ENCODE results near the gene LETM1. TPM values are rescaled to one million over a fixed set of nuclear protein-coding genes. Genes with fewer than 3 reads are reported as not detected.

LETM1 gene
- total RNA-seq, 1 experiment from 2014 or later = 67.3 TPM

GRCh38 chr4:1815997-1816860 is 39.7 kb downstream of the LETM1 start:
- DNase-seq (ENCODE audit: low read depth, low spot score) (no peak), ATAC-seq (no peak)
- POLR2A ChIA-PET = no interaction called here
- H3K9me2 ChIP-seq (ENCODE audit: insufficient read depth) = no peaks in the 10 kb centered on the region
- no TSS peak for BruUV-seq (replicated peaks)
- no peaks in the 10 kb centered on the region for H3K27me3 ChIP-seq (ENCODE audit: insufficient read depth, low read length)
- H3K9me3 ChIP-seq (ENCODE audit: control insufficient read depth in 1 of 2, insufficient read depth in 1 of 2, low read depth in 1 of 2, low read length in 2 of 2) = no peaks in the 10 kb centered on the region
- H4K20me1 ChIP-seq (ENCODE audit: insufficient read depth) = no peaks in the 10 kb centered on the region
- peaks cover 25 to 50% of the 10 kb centered on the region in 2 experiments; a peak in 3 of 4 replicates for H3K36me3 ChIP-seq (ENCODE audit: control insufficient read depth in 1 of 2, insufficient read depth in 2 of 2, low read length in 2 of 2)
- no peak overlapping the region for H3K9ac ChIP-seq (ENCODE audit: low read length)
- H3K4me3 ChIP-seq (replicated peaks in 1 of 2; ENCODE audit: low read depth in 1 of 2, low read length in 2 of 2) = no peak overlapping the region
- no peaks in the 10 kb centered on the region for H3K79me2 ChIP-seq (ENCODE audit: insufficient read depth, low read length)
- CTCF ChIA-PET = no interaction called here
- H3K27ac ChIP-seq (ENCODE audit: low read depth, low read length) = no peak overlapping the region
- RAD21 ChIA-PET (ENCODE audit: low non-redundant PET in 1 of 2, low total read pairs in 2 of 2, uncharacterized antibody in 2 of 2, unreplicated experiment in 2 of 2) = no interaction called here
- no peak for TF ChIP-seq TCF7L2 (IDR thresholded peaks at IDR 0.05; ENCODE audit: borderline replicate concordance, extremely low read depth, insufficient read depth, insufficient read length)
- TF ChIP-seq ZBTB33 (IDR thresholded peaks at IDR 0.05; ENCODE audit: extremely low read depth, insufficient replicate concordance, low read length) = no peak
- no peak for TF ChIP-seq CBX3 (IDR thresholded peaks at IDR 0.05; ENCODE audit: low read depth)
- TF ChIP-seq, protein P1, sequence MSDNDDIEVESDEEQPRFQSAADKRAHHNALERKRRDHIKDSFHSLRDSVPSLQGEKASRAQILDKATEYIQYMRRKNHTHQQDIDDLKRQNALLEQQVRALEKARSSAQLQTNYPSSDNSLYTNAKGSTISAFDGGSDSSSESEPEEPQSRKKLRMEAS (IDR thresholded peaks at IDR 0.05) = no peak
- no peak for TF ChIP-seq SIN3A (IDR thresholded peaks at IDR 0.05; ENCODE audit: low read depth)
- no peak for TF ChIP-seq EZH2phosphoT487 (IDR thresholded peaks at IDR 0.05; ENCODE audit: borderline replicate concordance)
- no peak for TF ChIP-seq CEBPB (IDR thresholded peaks at IDR 0.05; ENCODE audit: low read depth)
- TF ChIP-seq CTCF (IDR thresholded peaks at IDR 0.05 in 2 of 3, conservative IDR thresholded peaks at IDR 0.05 in 1 of 3; ENCODE audit: borderline replicate concordance in 1 of 3, insufficient read depth in 1 of 3, low read depth in 2 of 3, low read length in 2 of 3) = no peak
- no peak overlapping the region for H3K4me2 ChIP-seq (ENCODE audit: low read length)
- H2AFZ ChIP-seq (ENCODE audit: low read depth, low read length, poor library complexity, severe bottlenecking) = no peak overlapping the region
- H3K4me1 ChIP-seq (ENCODE audit: control insufficient read depth in 1 of 2, insufficient read depth in 2 of 2, low read length in 2 of 2) = no peaks in the 10 kb centered on the region
- intact Hi-C loops (cut with micrococcal nuclease) = no loop called here
